AG04450 (cell line): Measurements from ENCODE around the gene GTSE1. TPM values are rescaled to one million over a fixed set of nuclear protein-coding genes. Genes with fewer than 3 reads are reported as not detected.

Experiments
- CTCF ChIA-PET: fragments of 300-600, 350-600 bp; formaldehyde crosslinking; extraction: SDS; loops from one replicate; lab custom pipeline; 2022; ENCODE audit warnings: antibody characterized with exemption, inconsistent platforms; lab: Charles Lee
- POLR2A ChIA-PET: fragments of 350-600 bp; formaldehyde crosslinking; extraction: SDS; loops from one replicate; lab custom pipeline; 2021; ENCODE audit warnings: antibody characterized with exemption, inconsistent platforms; lab: Yijun Ruan, JAX
- DNase-seq: peaks from one replicate; pipeline ENCODE4 v3.0.0-alpha.2; 2011; ENCODE audit warnings: low read depth, low spot score
- H3K27ac ChIP-seq: one replicate; pipeline ENCODE4 v1.5.1; 2012; ENCODE audit warnings: low read depth, low read length, control low read depth
- H3K27me3 ChIP-seq: one replicate; pipeline ENCODE4 v1.6.0; 2012; ENCODE audit warnings: low read length; ENCODE audit not compliant: control insufficient read depth, insufficient read depth
- H3K4me3 ChIP-seq: 2 replicates; pipeline ENCODE4 v1.5.1; 2011; ENCODE audit warnings: mild to moderate bottlenecking, low read depth, low read length, control low read depth
- H3K9me3 ChIP-seq: 2 replicates; pipeline ENCODE4 v1.5.1; 2012; ENCODE audit warnings: low read length; ENCODE audit not compliant: control insufficient read depth, insufficient read depth
- polyA plus RNA-seq: library from polyadenylated mRNA; depleted of rRNA; stranded (reverse); fragments of >200 nt; gene quantifications from 2 replicates; pipeline ENCODE4 v1.2.3, GENCODE V29; 2011
- TF ChIP-seq, protein P1 (sequence below): IDR thresholded peaks from 2 replicates; pipeline ENCODE4 v1.5.1; 2011; ENCODE audit warnings: low read depth, low read length, control low read depth, inconsistent platforms

The GTSE1 gene
- polyA plus RNA-seq, 1 experiment, result 4.0 TPM

DNA sequence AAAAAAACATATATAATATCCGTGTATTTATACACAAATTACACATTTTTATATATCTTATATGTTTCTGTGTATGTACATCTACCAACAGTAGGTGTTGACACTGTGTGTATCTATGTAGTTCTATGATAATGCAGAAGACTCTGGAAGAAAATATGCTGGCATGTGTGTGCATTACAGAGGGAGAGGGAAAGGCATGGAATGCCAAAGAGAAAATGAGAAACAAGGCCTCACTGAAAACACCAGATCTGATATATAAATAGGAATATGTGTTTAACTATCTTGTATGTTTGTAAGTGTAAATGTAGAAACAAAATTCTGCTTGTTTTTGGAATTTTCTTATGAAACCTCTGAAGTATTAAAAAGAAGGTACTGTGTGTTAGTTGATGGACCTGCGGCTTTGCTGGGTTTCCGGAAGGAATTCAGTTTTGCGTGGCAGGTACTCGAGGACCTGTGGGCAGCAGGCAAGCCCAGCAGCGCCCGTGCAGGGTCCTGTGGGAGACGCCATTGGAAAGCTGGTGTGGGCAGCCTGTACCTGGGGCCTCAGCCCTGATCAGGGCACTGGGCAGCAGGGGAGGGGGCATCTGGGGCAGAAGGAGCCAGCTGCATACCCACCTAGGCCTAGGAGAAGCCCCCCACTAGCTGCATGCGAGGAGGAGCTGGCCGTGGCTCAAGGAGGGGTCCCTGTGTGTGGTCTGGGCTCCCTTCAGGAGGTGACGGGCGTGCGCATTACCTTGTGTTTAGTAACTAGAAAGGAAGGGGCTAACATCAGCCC lies 31.2 kb downstream of the GTSE1 start:
- no peak overlapping the region for H3K4me3 ChIP-seq
- CTCF ChIA-PET, result interaction anchor here (1.0 to 1.4 kb wide), 2 partner anchors 13 to 205 kb away, joined by 3 read pairs; no protein-coding TSS in a partner anchor
- TF ChIP-seq, protein P1, sequence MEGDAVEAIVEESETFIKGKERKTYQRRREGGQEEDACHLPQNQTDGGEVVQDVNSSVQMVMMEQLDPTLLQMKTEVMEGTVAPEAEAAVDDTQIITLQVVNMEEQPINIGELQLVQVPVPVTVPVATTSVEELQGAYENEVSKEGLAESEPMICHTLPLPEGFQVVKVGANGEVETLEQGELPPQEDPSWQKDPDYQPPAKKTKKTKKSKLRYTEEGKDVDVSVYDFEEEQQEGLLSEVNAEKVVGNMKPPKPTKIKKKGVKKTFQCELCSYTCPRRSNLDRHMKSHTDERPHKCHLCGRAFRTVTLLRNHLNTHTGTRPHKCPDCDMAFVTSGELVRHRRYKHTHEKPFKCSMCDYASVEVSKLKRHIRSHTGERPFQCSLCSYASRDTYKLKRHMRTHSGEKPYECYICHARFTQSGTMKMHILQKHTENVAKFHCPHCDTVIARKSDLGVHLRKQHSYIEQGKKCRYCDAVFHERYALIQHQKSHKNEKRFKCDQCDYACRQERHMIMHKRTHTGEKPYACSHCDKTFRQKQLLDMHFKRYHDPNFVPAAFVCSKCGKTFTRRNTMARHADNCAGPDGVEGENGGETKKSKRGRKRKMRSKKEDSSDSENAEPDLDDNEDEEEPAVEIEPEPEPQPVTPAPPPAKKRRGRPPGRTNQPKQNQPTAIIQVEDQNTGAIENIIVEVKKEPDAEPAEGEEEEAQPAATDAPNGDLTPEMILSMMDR, result no peak
- H3K9me3 ChIP-seq, result no peaks in the 10 kb centered on the region; the same call in 1 of the 2 replicates
- no peaks in the 10 kb centered on the region for H3K27me3 ChIP-seq
- no peak overlapping the region for H3K27ac ChIP-seq
- POLR2A ChIA-PET, result no interaction called here
- no peak for DNase-seq

DNA sequence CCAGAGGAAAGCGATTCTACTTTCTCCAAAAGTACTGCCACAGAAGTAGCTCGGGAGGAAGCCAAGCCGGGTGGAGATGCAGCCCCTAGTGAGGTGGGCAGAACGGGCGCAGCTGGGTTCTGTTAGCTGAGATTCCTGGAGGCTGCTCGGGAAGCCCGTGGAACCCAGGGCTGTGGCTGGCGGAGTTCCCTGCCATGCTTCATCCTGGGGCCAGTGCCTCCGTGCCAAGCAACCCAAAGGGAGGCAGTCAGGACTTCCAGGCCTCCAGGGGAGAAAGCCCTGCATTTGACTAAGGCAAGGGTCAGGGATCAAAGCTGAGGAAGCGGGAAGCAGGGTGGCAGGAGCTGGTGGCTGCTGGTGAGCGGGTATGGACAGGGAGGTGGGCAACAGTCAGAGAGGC lies 32.1 kb downstream of the GTSE1 start:
- no peak overlapping the region for H3K27ac ChIP-seq
- H3K4me3 ChIP-seq, result no peak overlapping the region
- TF ChIP-seq, protein P1, result no peak
- no peaks in the 10 kb centered on the region for H3K27me3 ChIP-seq
- DNase-seq, result no peak
- POLR2A ChIA-PET, result no interaction called here
- no peaks in the 10 kb centered on the region; the same call in 1 of the 2 replicates for H3K9me3 ChIP-seq
- CTCF ChIA-PET, result interaction anchor here (0.9 kb wide), 1 partner anchor 322 kb away, joined by 3 read pairs; no protein-coding TSS in a partner anchor

DNA sequence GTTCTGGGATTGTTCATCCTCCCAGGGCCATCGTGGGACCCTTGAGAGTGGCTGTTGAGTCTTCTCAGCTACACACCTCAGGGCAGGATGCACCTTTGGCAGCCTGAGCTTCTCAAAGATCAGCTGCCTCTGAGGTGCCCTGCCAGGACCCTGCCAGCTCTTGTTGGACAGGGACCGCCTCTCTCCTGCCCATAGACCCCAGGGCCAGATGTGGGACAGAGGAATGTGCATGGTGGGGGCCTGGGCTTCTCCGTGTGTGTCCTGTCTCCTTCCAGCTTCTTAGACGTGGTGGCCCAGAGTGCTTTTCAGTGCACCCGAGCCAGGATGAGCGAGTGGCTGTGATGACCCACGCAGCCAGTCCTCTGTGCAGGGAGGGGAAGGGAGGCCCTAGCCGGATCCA lies 32.9 kb downstream of the GTSE1 start:
- ChIA-PET POLR2A (no interaction called here), CTCF (interaction anchor here (0.9 to 1.5 kb wide), 2 partner anchors 323 to 335 kb away, joined by 3 to 6 read pairs; no protein-coding TSS in a partner anchor)
- TF ChIP-seq, protein P1, result no peak
- H3K4me3 ChIP-seq, result no peak overlapping the region
- no peaks in the 10 kb centered on the region; the same call in 1 of the 2 replicates for H3K9me3 ChIP-seq
- DNase-seq, result no peak
- no peak overlapping the region for H3K27ac ChIP-seq
- H3K27me3 ChIP-seq, result no peaks in the 10 kb centered on the region

DNA sequence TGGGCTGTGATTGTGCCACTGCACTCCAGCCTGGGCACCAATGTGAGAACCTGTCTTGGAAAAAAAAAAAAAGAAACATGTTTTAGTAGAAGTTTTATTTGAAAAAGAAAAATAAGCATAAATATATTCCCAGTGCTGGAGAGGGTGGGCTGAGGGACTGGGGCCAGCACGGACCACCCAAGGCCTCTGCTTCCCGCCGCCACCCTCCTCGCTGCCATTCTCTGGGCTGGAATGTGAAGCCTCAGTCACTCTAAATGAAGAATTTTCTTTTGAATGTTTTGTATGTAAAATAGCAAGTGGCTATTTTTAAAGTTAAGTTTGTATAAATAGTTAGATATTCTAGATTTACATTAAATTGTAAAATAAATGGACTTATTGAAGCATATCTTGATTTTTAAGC lies 33.8 kb downstream of the GTSE1 start:
- H3K4me3 ChIP-seq, result no peak overlapping the region
- H3K27ac ChIP-seq, result no peak overlapping the region
- no peak for DNase-seq
- POLR2A ChIA-PET, result no interaction called here
- CTCF ChIA-PET, result interaction anchor here (1.5 kb wide), 1 partner anchor 336 kb away, joined by 6 read pairs; no protein-coding TSS in a partner anchor
- TF ChIP-seq, protein P1, result no peak
- no peaks in the 10 kb centered on the region for H3K27me3 ChIP-seq
- H3K9me3 ChIP-seq, result no peaks in the 10 kb centered on the region; the same call in 1 of the 2 replicates

DNA sequence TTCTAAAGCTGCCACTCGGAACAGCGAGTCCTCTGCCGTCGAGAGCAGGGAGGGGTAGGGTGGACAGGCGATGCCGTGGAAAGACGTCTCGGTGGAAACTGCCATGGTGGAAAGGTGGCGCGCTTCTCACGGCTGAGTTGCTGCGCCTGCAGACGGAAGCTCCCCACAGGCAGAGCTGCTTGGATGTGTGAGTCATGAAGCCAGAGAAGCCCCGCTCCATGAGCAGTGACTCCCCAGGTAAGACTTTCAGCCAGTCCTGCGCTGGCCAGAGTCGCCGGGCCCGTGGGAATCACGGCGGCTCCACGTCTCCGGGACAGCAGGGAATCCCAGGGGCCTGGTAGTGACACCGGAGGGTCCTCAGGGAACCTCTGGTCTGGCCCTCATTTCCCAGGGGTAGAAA lies 34.8 kb downstream of the GTSE1 start:
- Histone ChIP-seq H3K9me3 (no peaks in the 10 kb centered on the region; the same call in 1 of the 2 replicates), H3K27ac (no peak overlapping the region), H3K4me3 (no peak overlapping the region), H3K27me3 (no peaks in the 10 kb centered on the region)
- ChIA-PET POLR2A (no interaction called here), CTCF (no interaction called here)
- TF ChIP-seq, protein P1, result no peak
- DNase-seq, result no peak
